Pulmonary artery endothelial cell (primary cell): ENCODE measurements around the gene NGRN. TPM values are rescaled to one million over a fixed set of nuclear protein-coding genes. Genes with fewer than 3 reads are reported as not detected.
"Not testable (repeated sequence)": the region's sequence is repeated elsewhere in the genome, so short reads cannot be mapped to it uniquely, and the experiment has no call there.

Experiments used
- DNase-seq: peaks from one replicate; pipeline ENCODE4 v3.0.0-alpha.2; 2011; ENCODE audit warnings: low read depth, low spot score
- total RNA-seq: library from RNA; depleted of rRNA; stranded (reverse); fragments of >200 nt; gene quantifications from 2 replicates; pipeline ENCODE4 v1.2.3, GENCODE V29; 2014

NGRN gene
- total RNA-seq, 1 donor from 2014 or later = 53.4 TPM

DNA sequence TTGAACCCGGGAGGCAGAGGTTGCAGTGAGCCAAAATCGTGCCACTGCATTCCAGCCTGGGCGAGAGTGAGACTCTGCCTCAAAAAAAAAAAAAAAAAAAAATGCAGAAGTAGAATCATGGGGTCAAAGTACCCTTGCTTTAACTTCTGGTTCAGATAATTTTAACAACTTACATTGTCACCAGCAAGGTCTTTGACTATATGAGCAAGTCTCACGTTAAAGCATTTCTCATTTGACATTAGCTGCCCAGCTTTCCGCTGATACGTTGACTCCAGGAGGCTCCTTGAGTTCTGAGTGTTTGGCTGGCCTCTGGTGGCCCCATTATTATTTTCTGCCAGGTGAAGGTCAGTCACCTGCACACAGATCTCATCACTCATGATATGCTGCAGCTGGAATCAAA is 16.2 kb downstream of the NGRN start:
- DNase-seq = not testable (repeated sequence)

DNA sequence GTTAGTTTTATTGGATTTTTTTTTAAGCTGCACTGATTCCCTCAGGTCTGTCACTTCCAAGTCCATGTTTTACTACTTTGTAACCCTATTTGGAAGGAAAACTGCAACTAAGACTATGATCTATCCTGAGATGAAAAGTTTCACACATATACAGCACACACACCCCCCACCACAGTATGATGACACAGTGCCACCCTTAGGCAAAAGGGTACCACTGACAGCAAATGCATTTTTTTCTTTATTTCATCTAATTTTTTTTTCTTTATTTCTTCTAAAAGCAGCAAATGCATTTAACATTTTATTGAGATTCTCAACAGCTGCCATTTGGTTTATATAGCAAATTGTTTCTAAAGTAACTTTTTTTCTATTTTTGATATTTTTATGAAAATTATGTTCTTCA is 21.2 kb downstream of the NGRN start:
- DNase-seq = no peak

DNA sequence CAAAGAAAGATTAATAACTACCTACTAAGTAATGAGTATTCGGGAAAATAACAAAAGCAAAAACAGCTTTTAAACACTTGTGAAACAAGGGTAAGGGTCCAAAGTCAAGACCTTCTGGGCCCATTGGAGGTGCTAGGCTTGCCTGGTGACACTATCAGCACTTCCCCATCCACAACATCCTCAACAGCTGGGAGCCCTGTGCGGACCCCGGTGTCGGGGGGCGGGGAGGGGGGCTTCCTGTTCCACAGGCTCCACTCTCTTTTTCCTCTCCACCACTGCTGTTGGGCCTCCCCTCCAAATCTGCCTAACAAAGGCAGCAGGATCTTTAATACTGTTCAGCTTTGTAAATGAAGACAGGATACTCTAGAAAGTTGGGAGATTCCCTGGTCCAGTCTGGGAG is 21.6 kb downstream of the NGRN start:
- DNase-seq = no peak

DNA sequence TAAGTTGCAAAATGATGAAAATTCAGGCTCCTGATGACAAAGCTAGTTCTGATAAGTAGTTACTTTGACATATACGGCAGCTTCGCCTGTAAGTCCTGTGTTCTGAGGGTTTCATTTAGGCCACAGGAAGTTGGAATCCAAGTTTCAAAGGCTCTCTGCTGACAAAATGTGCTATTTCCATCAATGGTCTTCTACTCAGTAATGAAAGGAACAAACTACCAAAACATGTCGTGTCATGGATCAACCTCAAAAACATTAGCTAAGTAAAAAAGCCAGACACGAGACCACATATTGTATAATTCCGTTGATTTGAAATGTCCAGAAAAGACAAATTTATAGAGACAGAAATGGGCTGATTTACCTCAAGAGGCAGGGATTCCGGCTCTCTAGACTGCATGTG is 22.5 kb downstream of the NGRN start:
- DNase-seq = no peak

DNA sequence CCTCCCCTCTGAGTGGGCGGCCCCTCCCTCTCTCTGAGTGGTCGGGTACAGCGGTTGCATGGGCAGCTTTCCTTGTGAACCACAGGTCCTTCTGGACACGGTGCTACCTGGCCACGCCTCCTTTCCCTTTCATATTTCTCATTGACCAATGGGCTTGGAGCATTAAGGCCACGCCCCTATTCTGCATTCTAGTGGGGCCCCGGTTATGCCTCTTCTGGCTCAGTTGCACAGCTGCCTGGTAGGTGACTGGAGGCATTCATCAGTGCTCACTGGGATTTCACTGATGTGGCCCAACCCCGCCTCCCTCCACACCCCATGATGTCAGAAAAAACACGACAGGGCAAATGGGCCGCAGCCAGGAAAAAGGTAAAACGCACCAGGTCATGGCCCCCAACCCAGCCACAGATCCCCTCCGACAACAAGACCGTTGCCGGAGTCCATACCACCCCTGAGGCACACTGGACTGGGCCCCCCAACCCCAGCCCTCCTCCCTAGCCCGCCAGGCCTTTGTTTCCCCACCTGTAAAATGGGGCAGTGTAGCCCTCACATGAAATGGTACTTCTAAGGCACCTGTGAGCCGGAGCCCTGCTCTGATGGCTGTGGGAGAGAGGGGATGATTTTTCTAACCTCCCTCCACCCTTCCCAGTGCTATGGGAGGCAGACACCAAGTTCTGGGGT is 26.3 kb downstream of the NGRN start:
- no peak for DNase-seq

DNA sequence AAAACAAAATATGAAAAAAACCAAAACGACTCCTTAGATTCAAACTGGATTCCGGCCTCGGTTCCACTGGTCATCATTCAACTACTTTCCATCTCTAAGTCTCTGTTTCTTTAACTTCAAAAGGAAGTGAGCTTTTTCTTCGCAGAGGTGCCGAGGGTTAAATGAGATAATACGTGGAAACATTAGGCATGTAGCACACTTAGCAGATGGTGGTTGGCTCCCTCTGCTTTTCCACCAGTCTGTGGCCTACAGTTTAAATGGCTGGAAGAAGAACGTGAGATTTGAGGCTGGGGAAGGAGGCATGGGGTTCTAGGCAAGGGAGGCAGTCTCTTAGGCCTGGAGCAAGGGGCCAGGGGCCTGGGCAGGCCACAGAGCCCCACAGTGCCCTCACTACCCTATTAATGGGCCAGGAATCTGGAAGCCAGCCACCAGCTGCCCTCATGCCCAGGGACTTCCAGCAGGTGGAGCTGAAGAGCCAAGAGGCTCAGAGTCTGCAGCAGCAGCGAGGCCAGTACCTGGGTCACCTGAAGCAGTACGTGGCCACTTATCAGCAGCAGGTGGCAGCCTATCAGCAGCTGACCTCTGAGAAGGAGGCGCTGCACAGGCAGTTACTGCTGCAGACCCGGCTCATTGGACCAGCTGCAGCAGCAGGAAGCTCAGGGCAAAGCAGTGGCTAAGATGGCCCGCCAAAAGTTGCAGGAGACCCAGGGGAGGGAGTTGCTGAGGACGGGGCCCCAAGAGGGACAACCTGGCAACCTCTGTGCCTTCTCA is 27.8 kb downstream of the NGRN start:
- not testable (repeated sequence) for DNase-seq

DNA sequence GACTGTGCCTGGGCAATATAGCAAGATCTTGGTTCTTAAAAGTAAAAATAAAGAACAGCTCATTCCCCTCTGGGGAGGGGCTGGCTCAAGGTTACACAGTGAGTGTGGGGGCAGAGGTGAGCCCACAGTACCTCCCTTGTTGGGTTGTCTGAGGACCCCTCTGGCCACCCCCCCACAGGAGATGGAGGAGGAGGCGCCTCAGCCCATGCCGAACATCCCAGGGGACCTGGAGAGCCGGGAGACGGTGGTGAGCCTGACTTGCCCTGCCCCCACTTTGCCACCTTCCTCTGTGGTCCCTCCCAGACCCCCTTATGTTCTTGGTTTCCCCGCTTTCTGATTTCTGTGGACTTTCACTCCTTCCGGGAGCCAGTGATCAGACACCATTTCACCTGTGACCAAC is 28.7 kb downstream of the NGRN start:
- DNase-seq = no peak

DNA sequence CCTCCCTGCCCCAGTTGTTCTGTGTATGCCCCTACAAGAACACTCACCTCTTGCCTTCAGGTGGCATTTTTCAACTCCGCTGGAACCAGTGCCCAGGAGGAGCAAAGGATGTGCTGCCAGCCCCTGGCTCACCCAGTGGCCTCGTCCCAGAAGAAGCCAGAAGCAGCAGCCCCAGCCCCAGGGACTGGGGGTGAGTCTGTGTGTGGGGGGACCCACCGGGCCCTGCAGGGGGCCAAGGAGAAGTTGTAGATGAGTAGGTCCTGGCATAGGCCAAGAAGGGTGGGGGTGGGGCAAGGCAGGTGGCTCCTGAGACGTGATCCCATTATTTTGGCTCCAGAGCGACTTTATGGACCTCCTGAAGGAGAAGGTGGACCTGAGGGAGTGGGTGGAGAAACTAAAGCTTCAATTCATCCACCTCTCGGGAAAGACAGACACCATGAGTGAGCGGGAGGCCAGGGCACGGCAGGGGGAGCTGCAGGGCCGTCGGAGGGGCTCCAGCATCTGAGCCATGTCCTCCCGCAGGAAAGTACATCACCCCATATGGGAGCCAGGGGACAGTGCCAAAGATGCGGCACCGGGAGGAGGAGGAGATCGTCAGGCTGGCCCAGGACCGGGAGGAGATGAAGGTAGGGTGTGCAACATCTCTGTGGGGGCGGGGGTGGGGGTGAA is 29.3 kb downstream of the NGRN start:
- no peak for DNase-seq

DNA sequence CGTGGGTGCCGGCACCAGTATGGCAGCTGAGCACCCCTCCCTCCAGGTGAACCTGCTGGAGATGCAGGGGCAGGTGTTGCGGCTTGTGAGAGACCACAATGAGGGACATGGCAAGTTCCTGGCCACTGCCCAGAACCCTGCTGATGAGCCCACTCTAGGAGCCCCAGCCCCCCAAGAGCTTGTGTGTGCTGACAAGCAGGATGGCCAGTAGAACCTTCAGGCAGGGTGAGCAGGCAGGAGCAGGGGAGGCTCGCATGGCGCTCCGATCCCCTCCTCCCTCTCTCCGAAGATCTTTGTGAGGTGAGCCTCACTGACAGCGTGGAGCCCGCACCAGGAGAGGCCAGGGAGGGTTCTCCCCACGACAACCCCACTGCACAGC is 29.8 kb downstream of the NGRN start:
- DNase-seq = no peak

DNA sequence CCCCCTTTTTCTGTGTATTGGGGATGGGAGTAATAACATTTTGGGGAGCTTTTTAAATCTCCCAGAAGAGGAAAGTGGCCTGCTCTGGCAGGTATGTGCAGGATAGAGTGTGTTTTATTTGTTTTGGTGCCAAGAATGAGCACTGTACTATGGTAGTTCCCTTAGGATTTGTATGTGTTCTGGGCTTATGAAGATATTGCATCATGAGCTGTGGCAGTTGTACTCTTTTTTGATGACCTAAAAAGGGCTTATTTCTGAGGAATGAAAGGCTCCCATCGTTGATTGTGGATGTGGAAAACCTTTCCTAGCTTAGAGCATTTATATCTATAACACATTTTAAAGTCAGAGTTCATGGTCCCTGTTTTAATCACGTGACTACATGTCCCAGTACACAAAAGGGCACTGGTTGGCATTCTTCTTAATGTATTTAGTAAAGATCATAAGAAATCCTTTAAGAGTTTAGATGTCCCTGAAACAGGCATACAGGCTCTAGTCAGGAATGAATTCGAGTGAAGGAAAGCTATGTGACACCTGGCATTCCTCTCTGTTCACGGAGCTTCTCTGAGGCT is 30.9 kb downstream of the NGRN start:
- not testable (repeated sequence) for DNase-seq

DNA sequence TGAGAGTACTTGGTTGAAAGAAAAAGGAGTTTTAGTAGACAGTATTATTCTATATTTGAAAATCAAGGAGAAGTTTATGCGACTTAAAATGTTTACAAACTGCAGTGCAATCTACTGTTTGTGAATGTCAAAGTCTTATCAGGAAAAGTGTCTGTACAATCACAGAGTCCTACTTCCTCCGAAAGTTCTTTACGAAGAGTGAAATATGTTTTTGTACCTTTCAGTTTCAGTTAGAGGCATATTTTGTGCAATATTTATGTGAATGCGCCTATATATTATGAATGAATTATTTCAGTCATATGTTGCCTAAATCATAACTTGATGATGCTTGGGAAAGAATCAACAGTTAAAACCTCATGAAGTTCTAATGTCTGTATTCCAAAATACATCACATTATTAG is 31.5 kb downstream of the NGRN start:
- no peak for DNase-seq

DNA sequence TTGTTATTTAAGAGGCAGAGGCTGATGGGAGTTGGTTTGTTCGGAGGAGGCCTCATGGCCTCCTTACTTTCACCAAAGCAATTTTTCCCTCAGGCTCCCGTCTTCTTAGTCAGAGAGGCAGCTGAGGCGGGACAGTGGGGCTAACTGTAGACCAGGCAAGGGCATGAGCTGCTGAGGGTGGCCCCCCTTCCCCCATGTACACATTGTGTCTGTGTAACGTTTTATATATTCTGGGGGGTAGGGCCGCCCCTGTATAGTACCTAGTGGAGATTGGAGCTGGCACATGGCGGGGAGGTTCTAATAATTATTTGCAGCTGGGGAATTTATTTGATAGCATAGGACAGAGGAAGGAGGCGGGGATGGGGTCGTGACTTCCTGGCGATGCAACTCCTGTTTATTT is 35.1 kb downstream of the NGRN start:
- no peak for DNase-seq

DNA sequence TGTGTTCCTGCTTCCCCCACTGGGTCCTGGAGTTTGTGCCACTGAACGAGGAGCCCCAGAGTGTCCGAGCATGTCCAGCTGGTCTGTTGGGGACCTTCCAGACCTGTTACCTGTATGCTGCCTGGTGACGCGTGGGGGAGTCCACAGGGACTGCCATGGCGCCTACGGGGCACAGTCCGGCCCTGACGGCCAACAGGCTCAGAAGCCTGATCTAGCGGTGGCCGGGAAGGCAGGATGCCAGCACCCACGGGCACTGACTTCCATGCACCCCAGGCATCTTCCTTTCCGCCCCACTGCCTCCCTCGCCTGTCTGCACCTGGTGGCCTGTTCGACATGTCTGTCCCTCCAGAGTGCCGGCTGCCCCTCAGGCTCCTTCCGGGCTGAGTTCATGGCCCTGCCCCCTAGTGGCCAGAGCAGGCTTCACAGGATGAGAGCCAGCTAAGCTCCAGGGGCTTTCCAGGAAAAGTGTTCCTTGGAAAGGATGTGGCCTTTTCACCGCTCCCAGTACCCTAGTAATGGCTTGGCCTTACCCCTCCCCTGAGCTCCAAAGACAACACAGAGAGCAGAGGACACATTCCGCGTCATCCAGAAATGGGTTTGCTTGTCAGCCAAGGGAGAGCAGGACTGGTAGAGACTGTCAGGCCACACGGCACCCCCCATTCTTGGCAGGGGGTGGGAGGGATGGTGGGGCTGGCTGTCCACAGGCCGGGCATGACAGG is 35.7 kb downstream of the NGRN start:
- no peak for DNase-seq

DNA sequence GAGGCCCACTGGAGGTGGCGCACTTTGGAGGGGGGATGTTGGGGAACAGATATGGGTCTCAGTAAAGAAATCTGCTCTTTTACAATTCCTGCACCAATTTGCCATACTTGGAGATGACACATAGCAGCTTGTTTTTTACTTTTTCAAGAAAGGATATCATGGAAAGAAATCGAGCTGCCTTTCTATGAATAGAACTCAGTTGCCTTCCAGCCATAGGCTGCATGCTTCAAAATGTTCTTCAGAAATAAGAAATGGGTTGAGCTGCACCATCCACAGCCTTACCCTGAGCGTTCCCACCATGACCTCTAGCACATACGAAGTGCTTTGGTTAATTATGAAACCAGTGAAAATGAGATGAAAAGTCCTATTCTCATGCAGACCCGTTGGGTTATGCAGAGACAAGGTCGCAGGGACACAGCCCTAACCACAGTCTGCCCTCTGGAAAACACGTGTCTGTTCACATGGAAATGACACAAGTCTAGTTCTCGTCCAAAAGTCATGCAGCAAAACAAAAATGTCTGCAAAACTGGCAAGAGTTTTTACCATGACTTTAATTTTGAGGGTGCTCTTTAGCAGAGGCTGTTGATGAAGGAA is 36.3 kb downstream of the NGRN start:
- no peak for DNase-seq

DNA sequence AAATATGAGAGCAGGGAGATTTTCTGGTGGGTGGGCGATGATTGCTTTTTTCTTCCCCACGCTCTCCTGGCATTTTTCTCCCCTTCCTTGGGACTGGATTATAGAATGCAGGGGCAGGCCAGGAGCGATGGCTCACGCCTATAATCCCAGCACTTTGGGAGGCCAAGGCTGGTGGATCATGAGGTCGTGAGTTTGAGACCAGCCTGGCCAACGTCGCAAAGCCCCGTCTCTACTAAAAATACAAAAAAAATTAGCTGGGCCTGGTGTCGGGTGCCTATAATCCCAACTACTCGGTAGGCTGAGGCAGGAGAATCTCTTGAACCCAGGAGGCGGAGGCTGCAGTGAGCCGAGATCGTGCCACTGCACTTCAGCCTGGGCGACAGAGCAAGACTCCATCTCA is 39.9 kb downstream of the NGRN start:
- not testable (repeated sequence) for DNase-seq

DNA sequence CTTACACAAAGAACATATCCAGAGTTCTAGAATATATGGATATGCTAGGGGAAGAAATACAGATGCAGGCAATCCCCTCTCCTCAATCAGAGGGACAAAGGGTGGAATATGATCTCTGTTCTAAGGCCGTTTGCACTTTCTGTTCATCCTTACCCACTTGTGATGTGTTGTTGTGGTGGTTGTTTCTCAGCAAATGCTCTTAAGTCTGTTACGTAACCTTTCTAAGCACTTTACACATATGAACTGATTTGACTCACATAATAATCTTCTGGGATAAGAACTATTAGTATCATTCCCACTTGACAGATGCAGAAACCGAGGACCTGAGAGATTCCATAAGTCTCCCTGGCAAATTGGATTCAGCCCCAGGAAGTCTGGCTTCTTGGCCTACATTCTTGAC is 40.5 kb downstream of the NGRN start:
- no peak for DNase-seq

DNA sequence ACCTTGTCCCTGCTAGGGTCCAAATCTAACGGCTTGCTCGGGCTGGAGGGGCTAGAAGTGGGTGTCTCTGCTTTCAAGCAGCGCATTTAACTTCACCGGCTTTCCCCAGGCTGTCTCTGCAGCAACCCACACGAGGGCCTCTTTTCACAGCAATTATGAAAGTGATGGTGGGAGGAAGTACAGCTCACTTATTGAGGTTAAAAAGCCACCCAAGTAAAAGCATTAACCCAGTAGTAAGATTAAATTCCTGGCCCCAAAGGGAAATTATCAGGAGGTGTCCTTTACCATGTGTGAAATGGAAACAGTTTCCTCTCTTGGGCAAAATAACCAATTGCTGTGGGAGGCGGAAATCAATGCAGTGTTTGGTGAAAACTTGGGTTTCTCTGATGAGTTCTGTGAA is 41.1 kb downstream of the NGRN start:
- DNase-seq = no peak

DNA sequence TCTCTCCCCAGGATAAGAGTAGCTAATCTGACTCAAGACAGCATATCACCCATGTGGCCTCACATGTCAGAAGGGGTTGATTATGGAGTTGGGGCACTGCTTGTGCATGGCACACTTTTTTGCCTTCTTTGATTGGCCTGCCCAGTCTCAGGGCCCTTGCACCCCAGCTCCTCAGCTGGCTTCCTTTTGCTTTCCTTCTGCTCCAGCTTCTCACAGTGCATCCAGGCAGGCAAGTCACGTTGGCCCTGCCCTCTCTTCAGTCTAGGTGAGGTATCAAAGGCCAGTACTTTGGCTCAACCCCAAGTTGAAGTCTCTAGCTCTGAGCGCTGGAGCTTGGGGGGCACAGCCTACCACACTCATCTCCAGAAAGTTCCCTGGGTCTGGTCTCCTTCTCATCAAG is 42.2 kb downstream of the NGRN start:
- DNase-seq = no peak

DNA sequence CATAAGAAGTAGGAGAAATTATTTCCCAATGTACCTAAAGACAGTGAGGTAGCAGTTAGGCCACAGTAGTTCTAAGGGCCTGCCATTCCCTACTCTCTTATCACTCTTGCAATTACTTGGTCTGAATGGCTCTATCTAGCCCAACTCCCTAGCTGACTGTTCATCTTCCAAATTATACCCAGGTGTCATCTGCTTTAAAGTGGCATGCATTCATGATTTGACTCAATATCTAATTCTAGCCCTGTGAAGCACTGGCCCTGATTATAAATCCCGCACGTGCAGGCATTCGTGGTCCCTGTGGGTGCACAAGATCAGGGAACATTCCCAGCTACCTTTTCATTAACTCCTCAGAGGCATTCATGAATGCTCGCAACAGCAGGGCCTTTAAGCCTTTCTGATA is 43.5 kb downstream of the NGRN start:
- DNase-seq = no peak

DNA sequence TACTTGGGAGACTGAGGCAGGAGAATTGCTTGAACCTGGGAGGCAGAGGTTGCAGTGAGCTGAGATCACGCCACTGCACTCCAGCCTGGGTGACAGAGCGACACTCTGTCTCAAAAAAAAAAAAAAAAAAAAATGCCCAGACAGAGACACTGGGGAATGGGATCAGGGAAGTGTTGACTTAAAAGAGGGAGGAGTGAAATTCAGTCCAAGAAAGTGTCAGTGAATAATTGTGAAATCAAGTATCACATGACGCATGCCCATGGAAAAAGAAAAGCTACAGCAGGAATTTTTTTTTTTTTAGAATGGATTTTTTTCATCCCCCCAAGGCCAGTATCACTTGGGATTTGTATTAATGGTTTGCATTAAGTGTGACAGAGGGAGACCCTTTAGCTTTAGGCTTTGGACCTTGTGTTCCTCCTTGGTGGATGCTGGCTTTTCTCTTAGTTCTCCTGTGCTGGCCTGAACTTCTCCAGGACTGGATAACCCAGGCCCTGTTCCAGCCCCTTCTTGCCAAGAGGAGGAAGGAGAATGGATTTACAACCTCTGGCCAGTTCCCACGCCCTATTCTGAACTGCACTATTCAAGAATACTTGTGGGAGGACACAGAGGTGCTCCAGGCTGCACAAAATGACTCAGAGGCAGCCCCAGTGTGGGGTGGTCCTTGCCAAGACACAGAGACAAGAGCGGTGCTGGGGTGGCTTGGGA is 50.0 kb downstream of the NGRN start:
- DNase-seq = no peak

DNA sequence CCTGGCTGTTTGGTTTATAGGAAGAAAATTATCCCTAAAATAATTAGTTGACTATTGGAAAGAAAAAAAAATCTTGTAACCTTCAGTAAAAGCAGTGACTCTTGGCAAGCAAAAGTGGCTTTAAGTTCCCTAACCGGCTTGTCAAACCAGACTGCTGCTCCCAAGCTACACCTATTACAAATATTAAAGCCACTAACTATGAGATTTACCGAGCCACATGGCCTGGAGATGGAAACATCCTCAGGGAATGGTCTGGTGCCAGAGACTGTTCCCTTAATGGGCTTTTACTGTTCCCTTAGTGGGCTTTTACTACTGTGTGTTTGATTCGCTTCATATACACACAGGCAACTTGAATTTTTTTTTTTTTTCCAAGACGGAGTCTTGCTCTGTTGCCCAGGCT is 50.7 kb downstream of the NGRN start:
- no peak for DNase-seq
